ENCODE results near the gene MAP2K2. TPM values are rescaled to one million over a fixed set of nuclear protein-coding genes. Genes with fewer than 3 reads are reported as not detected.

The MAP2K2 gene
- total and polyA plus RNA-seq, 2 donors (not counting 3 experiments of a cell fraction or from before 2014, with no cell fraction given) = 126 to 171 TPM

DNA sequence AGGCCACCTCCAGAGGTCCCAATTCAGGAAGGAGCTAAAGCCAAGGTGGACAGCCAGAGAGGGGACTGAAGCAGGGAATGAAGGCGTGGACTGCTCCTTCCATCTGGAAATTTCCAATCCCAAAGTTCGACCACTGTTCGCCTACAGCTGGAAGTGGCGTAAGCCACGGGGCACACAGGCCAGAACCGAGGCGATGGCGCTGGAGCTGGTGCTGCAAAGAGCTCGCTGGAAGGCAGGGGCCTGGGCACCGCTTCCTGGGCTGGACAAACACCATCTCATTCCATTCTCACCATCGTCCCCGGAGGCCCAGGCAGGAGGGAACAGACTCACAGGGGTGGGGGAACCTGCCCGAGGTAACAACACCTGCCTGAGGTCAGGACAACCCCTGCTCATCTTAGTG is 4.2 kb downstream of the MAP2K2 start:
- Histone ChIP-seq H3K4me2 (ENCODE audit: insufficient read depth, low read length) (no peak overlapping the region), H3K27ac (ENCODE audit: insufficient read depth, low read depth, low read length) (no peak overlapping the region), H3K27me3 (ENCODE audit: control insufficient read depth in 2 of 2, insufficient read depth in 2 of 2, low read length in 2 of 2) (no peaks in the 10 kb centered on the region), H3K4me1 (ENCODE audit: control insufficient read depth, extremely low read depth, insufficient read depth, low read length) (peaks cover 14% of the 10 kb centered on the region), H3K9ac (replicated peaks; ENCODE audit: extremely low read depth, insufficient read depth, low read length) (no peak overlapping the region), H3K9me1 (replicated peaks; ENCODE audit: control insufficient read depth, extremely low read depth, insufficient read depth, low read length) (no peaks in the 10 kb centered on the region), H3K36me3 (ENCODE audit: control insufficient read depth in 2 of 2, extremely low read depth in 1 of 2, insufficient read depth in 2 of 2, low read length in 2 of 2) (peaks cover 2 to 27% of the 10 kb centered on the region in 2 experiments), H3K4me3 (replicated peaks in 1 of 3; ENCODE audit: insufficient read depth in 1 of 3, low read depth in 1 of 3, low read length in 3 of 3) (no peak overlapping the region), H3K9me3 (replicated peaks; ENCODE audit: control insufficient read depth, insufficient read depth, low read length) (no peaks in the 10 kb centered on the region), H2AFZ (ENCODE audit: low read depth, low read length) (no peak overlapping the region), H4K20me1 (replicated peaks; ENCODE audit: control insufficient read depth, extremely low read depth, insufficient read depth, low read length) (no peaks in the 10 kb centered on the region), H3K79me2 (ENCODE audit: control insufficient read depth, insufficient read depth, low read length) (peaks cover 42% of the 10 kb centered on the region)
- CTCF ChIA-PET = interaction anchor here (0.8 to 2.8 kb wide), 3 partner anchors 20 to 132 kb away, joined by 3 to 19 read pairs (median 3); partner anchors contain the start of gene YJU2
- FAIRE-seq (no peak), DNase-seq (ENCODE audit: low read depth, low spot score) (no peak)
- TF ChIP-seq EZH2 (IDR thresholded peaks at IDR 0.05; ENCODE audit: borderline replicate concordance, low read depth, low read length, severe bottlenecking) (no peak), JUN (IDR thresholded peaks at IDR 0.05; ENCODE audit: borderline replicate concordance, insufficient read depth, insufficient read length, low read depth) (no peak), MYC (IDR thresholded peaks at IDR 0.05; ENCODE audit: low read depth, low read length) (no peak), FOS (IDR thresholded peaks at IDR 0.05; ENCODE audit: borderline replicate concordance, insufficient read depth, low read length) (no peak), POLR2A (IDR thresholded peaks at IDR 0.05; ENCODE audit: low read depth, low read length) (no peak), POLR2AphosphoS5 (IDR thresholded peaks at IDR 0.05; ENCODE audit: insufficient read depth, low read depth, low read length) (no peak), GATA2 (IDR thresholded peaks at IDR 0.05; ENCODE audit: insufficient read depth, insufficient read length, low read depth, low read length) (no peak)
- TF ChIP-seq, protein P1, sequence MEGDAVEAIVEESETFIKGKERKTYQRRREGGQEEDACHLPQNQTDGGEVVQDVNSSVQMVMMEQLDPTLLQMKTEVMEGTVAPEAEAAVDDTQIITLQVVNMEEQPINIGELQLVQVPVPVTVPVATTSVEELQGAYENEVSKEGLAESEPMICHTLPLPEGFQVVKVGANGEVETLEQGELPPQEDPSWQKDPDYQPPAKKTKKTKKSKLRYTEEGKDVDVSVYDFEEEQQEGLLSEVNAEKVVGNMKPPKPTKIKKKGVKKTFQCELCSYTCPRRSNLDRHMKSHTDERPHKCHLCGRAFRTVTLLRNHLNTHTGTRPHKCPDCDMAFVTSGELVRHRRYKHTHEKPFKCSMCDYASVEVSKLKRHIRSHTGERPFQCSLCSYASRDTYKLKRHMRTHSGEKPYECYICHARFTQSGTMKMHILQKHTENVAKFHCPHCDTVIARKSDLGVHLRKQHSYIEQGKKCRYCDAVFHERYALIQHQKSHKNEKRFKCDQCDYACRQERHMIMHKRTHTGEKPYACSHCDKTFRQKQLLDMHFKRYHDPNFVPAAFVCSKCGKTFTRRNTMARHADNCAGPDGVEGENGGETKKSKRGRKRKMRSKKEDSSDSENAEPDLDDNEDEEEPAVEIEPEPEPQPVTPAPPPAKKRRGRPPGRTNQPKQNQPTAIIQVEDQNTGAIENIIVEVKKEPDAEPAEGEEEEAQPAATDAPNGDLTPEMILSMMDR (IDR thresholded peaks at IDR 0.05; ENCODE audit: extremely low read depth in 1 of 2, insufficient read depth in 1 of 2, low read depth in 1 of 2, low read length in 2 of 2) = no peak
- TF ChIP-seq, protein P2, sequence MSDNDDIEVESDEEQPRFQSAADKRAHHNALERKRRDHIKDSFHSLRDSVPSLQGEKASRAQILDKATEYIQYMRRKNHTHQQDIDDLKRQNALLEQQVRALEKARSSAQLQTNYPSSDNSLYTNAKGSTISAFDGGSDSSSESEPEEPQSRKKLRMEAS (IDR thresholded peaks at IDR 0.05; ENCODE audit: insufficient read depth, insufficient read length) = no peak
- POLR2A ChIA-PET = no interaction called here
- dilution Hi-C loops (cut with MboI; ENCODE audit: extremely low pct_ligation_motif_present, low sequenced_read_pairs) (no loop called here), intact Hi-C loops (cut with micrococcal nuclease) (loop anchor here (5.0 kb wide), 1 partner anchor 52 kb away; the partner anchor contains the start of gene ZBTB7A)
- no TSS peak for BruUV-seq (replicated peaks)

All from endothelial cell of umbilical vein (primary cell).